Loucy (cell line): ENCODE measurements around the gene LRFN4.

Experiments used
- H2AFZ ChIP-seq: fragments of 200-600 bp; sonication (generic); 2 replicates; pipeline ENCODE4 v1.6.0; 2016; ENCODE audit warnings: antibody characterized with exemption, mild to moderate bottlenecking, low read length, moderate library complexity
- H3F3A ChIP-seq: fragments of 200-600 bp; 2 replicates; pipeline ENCODE4 v1.6.0; 2016; ENCODE audit warnings: antibody characterized with exemption, low read depth, mild to moderate bottlenecking
- H3K27me3 ChIP-seq: fragments of 200-600 bp; sonication (generic); 2 replicates; pipeline ENCODE4 v1.6.1; 2014; ENCODE audit warnings: low read length, mild to moderate bottlenecking; ENCODE audit not compliant: insufficient read depth, poor library complexity, severe bottlenecking
- H3K36me3 ChIP-seq: fragments of 200-600 bp; sonication (generic); 2 replicates; pipeline ENCODE4 v1.6.1; 2016; ENCODE audit warnings: low read length; ENCODE audit not compliant: insufficient read depth
- H3K4me1 ChIP-seq: fragments of 200-600 bp; sonication (generic); 2 replicates; pipeline ENCODE4 v1.5.1; 2014; ENCODE audit warnings: low read length, mild to moderate bottlenecking; ENCODE audit not compliant: insufficient read depth, poor library complexity, severe bottlenecking
- H3K4me2 ChIP-seq: fragments of 200-600 bp; sonication (generic); 2 replicates; pipeline ENCODE4 v1.6.0; 2014; ENCODE audit warnings: antibody characterized with exemption, low read length, low read depth, mild to moderate bottlenecking; ENCODE audit not compliant: poor library complexity, severe bottlenecking
- H3K4me3 ChIP-seq: fragments of 200-600 bp; sonication (generic); 2 replicates; pipeline ENCODE4 v1.5.1; 2014; ENCODE audit warnings: low read length, mild to moderate bottlenecking, mixed read lengths; ENCODE audit not compliant: poor library complexity, severe bottlenecking
- H3K79me2 ChIP-seq: fragments of 200-600 bp; sonication (generic); 2 replicates; pipeline ENCODE4 v1.6.1; 2014; ENCODE audit warnings: low read length; ENCODE audit not compliant: insufficient read depth
- H3K9ac ChIP-seq: fragments of 200-600 bp; sonication (generic); 2 replicates; pipeline ENCODE4 v1.6.0; 2014; ENCODE audit warnings: mild to moderate bottlenecking, low read depth, low read length, moderate library complexity; ENCODE audit not compliant: poor library complexity, severe bottlenecking
- H3K9me2 ChIP-seq: fragments of 200-600 bp; sonication (generic); replicated peaks from 2 replicates; pipeline ENCODE4 v1.6.1; 2016; ENCODE audit warnings: low read depth, low read length, mixed read lengths
- H3K9me3 ChIP-seq: fragments of 200-600 bp; sonication (generic); 2 replicates; pipeline ENCODE4 v1.6.1; 2014; ENCODE audit warnings: mild to moderate bottlenecking, antibody characterized with exemption, low read length, low read depth; ENCODE audit not compliant: insufficient read depth
- H4K20me1 ChIP-seq: fragments of 200-600 bp; sonication (generic); 2 replicates; pipeline ENCODE4 v1.6.0; 2014; ENCODE audit warnings: antibody characterized with exemption, low read length, mild to moderate bottlenecking; ENCODE audit not compliant: insufficient read depth, poor library complexity, severe bottlenecking
- EZH2phosphoT487 ChIP-seq: fragments of 200-600 bp; IDR thresholded peaks from 2 replicates; pipeline ENCODE4 v1.6.1; 2018; ENCODE audit warnings: antibody characterized with exemption, mild to moderate bottlenecking, moderate library complexity, borderline replicate concordance
- TF ChIP-seq, protein P1 (sequence below): fragments of 200-600 bp; sonication (generic); conservative IDR thresholded peaks from 2 replicates; pipeline ENCODE4 v1.5.1; 2014; ENCODE audit warnings: mild to moderate bottlenecking, antibody characterized with exemption, low read length

LRFN4 gene

DNA sequence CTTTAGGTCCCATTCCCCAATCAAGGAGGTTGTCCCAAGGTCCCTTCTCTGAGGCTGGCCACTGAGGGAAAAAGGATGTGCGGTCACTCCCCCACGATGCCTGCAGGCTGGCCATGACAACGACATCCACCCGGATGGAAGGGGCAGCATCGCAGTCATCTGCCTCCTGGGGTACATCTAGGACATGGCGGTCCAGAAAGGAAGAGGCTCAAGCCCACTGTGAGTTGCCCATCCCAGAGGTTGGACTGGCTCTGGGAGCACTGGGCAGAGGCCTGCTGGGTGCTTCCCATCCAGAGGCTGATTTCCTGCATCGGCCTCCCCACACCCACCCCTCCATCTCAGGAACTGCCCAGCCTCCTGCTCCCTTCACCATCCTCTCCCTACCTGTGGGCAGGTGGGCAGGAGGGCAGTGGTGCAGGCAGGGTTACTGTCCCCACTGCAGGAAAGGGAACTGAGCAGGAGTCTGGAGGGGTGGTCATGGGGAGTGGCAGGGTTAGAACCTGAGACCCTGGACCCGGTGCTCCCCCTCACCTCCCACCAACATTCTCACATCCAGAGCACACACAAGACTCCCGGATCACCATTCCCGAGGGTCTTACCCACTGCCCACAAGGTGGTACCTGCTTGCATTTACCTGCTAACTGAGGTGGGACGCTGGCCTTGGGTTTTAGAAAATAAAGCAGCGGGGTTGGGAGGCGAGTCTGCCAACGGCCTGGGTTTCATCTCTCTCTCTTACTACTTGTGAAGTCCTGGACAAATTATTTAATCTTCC lies 9.2 kb upstream of the LRFN4 start:
- Histone ChIP-seq H3K4me2 (no peak overlapping the region), H3K9me3 (no peaks in the 10 kb centered on the region), H2AFZ (no peak overlapping the region), H3K9ac (no peak overlapping the region), H4K20me1 (peaks cover 13% of the 10 kb centered on the region), H3K79me2 (peaks cover 31% of the 10 kb centered on the region), H3K9me2 (no peaks in the 10 kb centered on the region), H3K27me3 (no peaks in the 10 kb centered on the region), H3F3A (0 out of 2 replicates have a peak, but pooled peaks cover under 1% of the 10 kb centered on the region), H3K4me1 (peaks cover 12% of the 10 kb centered on the region), H3K4me3 (no peak overlapping the region), H3K36me3 (peaks cover 17% of the 10 kb centered on the region; the same call in 1 of the 2 replicates)
- no peak for TF ChIP-seq EZH2phosphoT487
- TF ChIP-seq, protein P1, sequence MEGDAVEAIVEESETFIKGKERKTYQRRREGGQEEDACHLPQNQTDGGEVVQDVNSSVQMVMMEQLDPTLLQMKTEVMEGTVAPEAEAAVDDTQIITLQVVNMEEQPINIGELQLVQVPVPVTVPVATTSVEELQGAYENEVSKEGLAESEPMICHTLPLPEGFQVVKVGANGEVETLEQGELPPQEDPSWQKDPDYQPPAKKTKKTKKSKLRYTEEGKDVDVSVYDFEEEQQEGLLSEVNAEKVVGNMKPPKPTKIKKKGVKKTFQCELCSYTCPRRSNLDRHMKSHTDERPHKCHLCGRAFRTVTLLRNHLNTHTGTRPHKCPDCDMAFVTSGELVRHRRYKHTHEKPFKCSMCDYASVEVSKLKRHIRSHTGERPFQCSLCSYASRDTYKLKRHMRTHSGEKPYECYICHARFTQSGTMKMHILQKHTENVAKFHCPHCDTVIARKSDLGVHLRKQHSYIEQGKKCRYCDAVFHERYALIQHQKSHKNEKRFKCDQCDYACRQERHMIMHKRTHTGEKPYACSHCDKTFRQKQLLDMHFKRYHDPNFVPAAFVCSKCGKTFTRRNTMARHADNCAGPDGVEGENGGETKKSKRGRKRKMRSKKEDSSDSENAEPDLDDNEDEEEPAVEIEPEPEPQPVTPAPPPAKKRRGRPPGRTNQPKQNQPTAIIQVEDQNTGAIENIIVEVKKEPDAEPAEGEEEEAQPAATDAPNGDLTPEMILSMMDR, result no peak

DNA sequence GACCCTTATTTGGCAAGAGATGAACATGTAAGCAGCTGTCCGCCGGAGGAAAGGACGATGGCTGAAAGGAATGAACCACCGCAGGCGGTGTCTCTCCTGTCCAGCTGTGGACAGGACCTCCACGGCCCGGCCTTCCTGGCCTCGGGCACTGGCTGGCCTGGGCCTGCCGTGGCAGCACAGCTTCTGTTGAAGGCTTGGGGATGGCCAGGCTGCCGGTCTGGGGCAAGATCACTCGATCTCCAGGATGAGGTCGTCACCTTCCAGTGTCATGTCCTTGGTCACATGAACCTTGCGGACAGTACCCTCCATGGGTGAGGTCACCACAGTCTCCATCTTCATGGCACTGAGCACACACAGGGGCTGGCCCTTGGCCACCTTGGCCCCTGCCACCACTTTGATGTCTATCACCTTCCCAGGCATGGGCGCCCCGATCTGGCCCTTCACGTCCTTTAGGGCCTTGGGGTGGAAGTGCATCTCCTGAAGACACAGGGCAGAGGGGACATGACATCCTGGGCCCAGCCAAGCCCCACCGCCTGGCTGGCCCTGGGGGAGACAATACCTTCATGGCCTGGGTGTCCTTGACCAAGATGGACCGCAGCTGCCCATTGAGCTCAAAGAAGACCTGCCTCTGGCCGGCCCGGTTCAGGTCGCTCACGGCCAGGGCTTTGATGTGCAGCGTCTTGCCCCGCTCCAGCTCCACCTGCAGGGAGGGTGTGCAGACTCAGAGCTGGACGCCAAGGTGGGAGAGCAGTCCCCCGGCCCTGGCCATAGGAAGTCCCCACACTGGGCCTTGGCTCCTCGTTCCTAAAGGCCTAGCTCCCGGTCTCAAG lies 8.0 kb upstream of the LRFN4 start:
- Histone ChIP-seq H3K9ac (no peak overlapping the region), H3K4me3 (no peak overlapping the region), H3K36me3 (peaks cover 17% of the 10 kb centered on the region; the same call in 1 of the 2 replicates), H4K20me1 (peaks cover 8% of the 10 kb centered on the region), H3K4me2 (no peak overlapping the region), H2AFZ (no peak overlapping the region), H3K9me3 (no peaks in the 10 kb centered on the region), H3F3A (no peaks in the 10 kb centered on the region), H3K27me3 (no peaks in the 10 kb centered on the region), H3K9me2 (no peaks in the 10 kb centered on the region), H3K79me2 (peaks cover 24% of the 10 kb centered on the region), H3K4me1 (peaks cover 12% of the 10 kb centered on the region)
- TF ChIP-seq, protein P1, result no peak

DNA sequence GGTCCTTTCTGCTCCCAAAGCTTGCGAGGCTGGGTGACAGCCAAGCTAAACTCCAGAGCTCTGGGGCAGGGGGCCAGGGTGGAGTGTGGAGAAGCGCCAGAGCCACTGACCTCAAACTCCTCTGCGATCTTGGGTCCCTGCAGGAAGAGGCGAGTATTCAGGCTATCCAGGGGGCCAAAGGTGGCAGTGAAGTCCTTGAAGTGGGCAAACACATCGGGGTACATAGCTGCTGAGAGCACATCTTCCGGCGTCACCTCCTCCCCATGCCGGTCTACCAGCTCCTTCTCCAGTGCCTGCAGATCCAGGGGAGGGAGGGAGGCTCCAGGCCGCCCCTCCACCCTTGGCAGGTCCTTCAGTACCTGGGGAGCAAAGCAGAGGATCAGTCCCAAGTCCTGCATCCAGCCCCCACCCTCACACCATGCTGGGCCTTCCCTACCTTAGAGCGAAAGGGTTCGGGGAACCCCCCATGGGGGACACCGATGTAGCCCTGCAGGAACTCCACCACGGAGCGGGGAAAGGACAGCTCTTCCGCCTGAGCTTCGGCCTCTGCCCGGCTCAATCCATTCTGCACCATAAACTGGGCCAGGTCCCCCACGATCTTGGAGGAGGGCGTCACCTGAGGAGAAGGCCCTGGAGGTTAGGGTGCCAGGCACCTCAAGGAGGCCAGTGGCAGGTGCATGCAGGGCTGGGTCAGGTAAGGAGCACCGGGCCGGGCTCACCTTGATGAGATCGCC lies 7.2 kb upstream of the LRFN4 start:
- no peaks in the 10 kb centered on the region for H3K27me3 ChIP-seq
- H3K36me3 ChIP-seq, result peaks cover 17% of the 10 kb centered on the region; the same call in 1 of the 2 replicates
- H3K79me2 ChIP-seq, result peaks cover 16% of the 10 kb centered on the region
- H3K4me2 ChIP-seq, result no peak overlapping the region
- no peaks in the 10 kb centered on the region for H3K9me3 ChIP-seq
- H2AFZ ChIP-seq, result no peak overlapping the region
- H3K9ac ChIP-seq, result no peak overlapping the region
- H3F3A ChIP-seq, result no peaks in the 10 kb centered on the region
- no peaks in the 10 kb centered on the region for H3K9me2 ChIP-seq
- H3K4me3 ChIP-seq, result no peak overlapping the region
- H3K4me1 ChIP-seq, result peaks cover 7% of the 10 kb centered on the region
- H4K20me1 ChIP-seq, result peaks cover under 1% of the 10 kb centered on the region
- TF ChIP-seq, protein P1, result no peak
- TF ChIP-seq EZH2phosphoT487, result no peak
